ENCODE results near the gene VSIR. TPM values are rescaled to one million over a fixed set of nuclear protein-coding genes. Genes with fewer than 3 reads are reported as not detected.

Gene VSIR
- total RNA-seq, 2 donors from 2014 or later = 41.2 to 42.8 TPM

GRCh38 chr10:71729161-71729636 is 44.1 kb downstream of the VSIR start:
- no peaks in the 10 kb centered on the region for H3K27me3 ChIP-seq
- peak overlapping the region; percentile 26 to 86 for H3K9ac ChIP-seq (ENCODE audit: low read depth in 2 of 2, low read length in 2 of 2)
- peak; percentile 93 for DNase-seq
- peak overlapping the region; percentile 84 for H3K27ac ChIP-seq
- H3K36me3 ChIP-seq = no peaks in the 10 kb centered on the region
- TF ChIP-seq CTCF (IDR thresholded peaks at IDR 0.05) = no peak
- no peak overlapping the region for H3K4me3 ChIP-seq
- H3K9me3 ChIP-seq = no peaks in the 10 kb centered on the region
- peaks cover 31% of the 10 kb centered on the region for H3K4me1 ChIP-seq
- intact Hi-C loops (cut with DNase I) = loop anchor here (5.0 kb wide), 1 partner anchor 43 kb away; the partner anchor contains the start of gene VSIR

- Histone ChIP-seq H3K27me3 (no peaks in the 10 kb centered on the region), H3K4me1 (peaks cover 31% of the 10 kb centered on the region), H3K36me3 (no peaks in the 10 kb centered on the region), H3K9ac (ENCODE audit: low read depth in 2 of 2, low read length in 2 of 2) (peak overlapping the region; percentile 71 to 86), H3K9me3 (no peaks in the 10 kb centered on the region), H3K4me3 (no peak overlapping the region), H3K27ac (peak overlapping the region; percentile 84)
- no peak for TF ChIP-seq CTCF (IDR thresholded peaks at IDR 0.05)
- intact Hi-C loops (cut with DNase I) = loop anchor here (5.0 kb wide), 1 partner anchor 44 kb away; the partner anchor contains the start of gene VSIR
- peak; percentile 92 for DNase-seq
Measured at GRCh38 chr10:71727738-71728737, 45.3 kb downstream of the VSIR start.

- Histone ChIP-seq H3K4me1 (peaks cover 31% of the 10 kb centered on the region), H3K27me3 (no peaks in the 10 kb centered on the region), H3K9ac (ENCODE audit: low read depth in 2 of 2, low read length in 2 of 2) (peak overlapping the region; percentile 71 to 86), H3K9me3 (no peaks in the 10 kb centered on the region), H3K4me3 (no peak overlapping the region), H3K27ac (peak overlapping the region; percentile 84), H3K36me3 (no peaks in the 10 kb centered on the region)
- no peak for TF ChIP-seq CTCF (IDR thresholded peaks at IDR 0.05)
- DNase-seq = no peak
- intact Hi-C loops (cut with DNase I) = loop anchor here (5.0 kb wide), 1 partner anchor 45 kb away; the partner anchor contains the start of gene VSIR
Measured at GRCh38 chr10:71727105-71727737, 46.1 kb downstream of the VSIR start.

GRCh38 chr10:71726580-71727104 is 46.7 kb downstream of the VSIR start:
- H3K4me1 ChIP-seq = peaks cover 31% of the 10 kb centered on the region

More at GRCh38 chr10:71726580-71727104, 46.7 kb downstream of the VSIR start:
- intact Hi-C loops (cut with DNase I) = loop anchor here (5.0 kb wide), 1 partner anchor 46 kb away; the partner anchor contains the start of gene VSIR
- Histone ChIP-seq H3K27me3 (no peaks in the 10 kb centered on the region), H3K4me3 (no peak overlapping the region), H3K9ac (ENCODE audit: low read depth in 2 of 2, low read length in 2 of 2) (peak overlapping the region; percentile 27 to 86), H3K27ac (peak overlapping the region; percentile 84), H3K36me3 (no peaks in the 10 kb centered on the region), H3K9me3 (no peaks in the 10 kb centered on the region)
- peak; percentile 46 for DNase-seq
- no peak for TF ChIP-seq CTCF (IDR thresholded peaks at IDR 0.05)

All from colonic mucosa (tissue), 4 donors.